VCaP (cell line): ENCODE results near the gene ADARB2.
A peak's percentile ranks its signal among the peaks of the same experiment; 100 is the strongest.

Experiments used
- H3K27ac ChIP-seq: fragments of 450-650 bp; 2 replicates; pipeline ENCODE4 v1.5.1; 2017
- CTCF ChIP-seq: fragments of 450-650 bp; conservative IDR thresholded peaks from 2 replicates; pipeline ENCODE4 v1.5.1; 2017; ENCODE audit warnings: mild to moderate bottlenecking, moderate library complexity

The ADARB2 gene

GRCh38 chr10:1462032-1462431 is 275.3 kb downstream of the ADARB2 start:
- peak overlapping the region; percentile 3; the same call in 1 of the 2 replicates for H3K27ac ChIP-seq
- TF ChIP-seq CTCF = no peak

GRCh38 chr10:1461016-1461415 is 276.3 kb downstream of the ADARB2 start:
- TF ChIP-seq CTCF = no peak
- H3K27ac ChIP-seq = peak overlapping the region; percentile 3; the same call in 1 of the 2 replicates

- peak overlapping the region; percentile 64; the same call in 1 of the 2 replicates for H3K27ac ChIP-seq
Observed at GRCh38 chr10:1459664-1460063, 277.7 kb downstream of the ADARB2 start.

GRCh38 chr10:1454951-1455350 is 282.4 kb downstream of the ADARB2 start:
- no peak for TF ChIP-seq CTCF
- H3K27ac ChIP-seq = peak overlapping the region; percentile 43

- no peak for TF ChIP-seq CTCF
- peak overlapping the region; percentile 43 for H3K27ac ChIP-seq
Observed at GRCh38 chr10:1454428-1454827, 282.9 kb downstream of the ADARB2 start.

- no peak overlapping the region for H3K27ac ChIP-seq
- TF ChIP-seq CTCF = no peak
Observed at GRCh38 chr10:1452777-1453176, 284.5 kb downstream of the ADARB2 start.

- no peak for TF ChIP-seq CTCF
- peak overlapping the region; percentile 95; the same call in 1 of the 2 replicates for H3K27ac ChIP-seq
Observed at GRCh38 chr10:1451941-1452340, 285.4 kb downstream of the ADARB2 start.

- TF ChIP-seq CTCF = no peak
- peak overlapping the region; percentile 95; the same call in 1 of the 2 replicates for H3K27ac ChIP-seq
Observed at GRCh38 chr10:1451362-1451888, 285.9 kb downstream of the ADARB2 start.
